Lung (tissue), 12 donors: ENCODE results near the gene ALK. TPM values are rescaled to one million over a fixed set of nuclear protein-coding genes. Genes with fewer than 3 reads are reported as not detected.

Source experiments
- ATAC-seq: fragments of 200-7000 bp; cut with Tn5 transposase; one replicate; pipeline ENCODE4 v1.9.1; 2020; ENCODE audit warnings: moderate number of reproducible peaks; ENCODE audit not compliant: insufficient read depth, low FRiP score
- DNase-seq, 3 donors: peaks; one replicate each; pipeline ENCODE4 v3.0.0-alpha.2; 2013 to 2017
- H3K27ac ChIP-seq, 2 donors: one replicate each; pipeline ENCODE4 v1.5.1; 2013; ENCODE audit warnings: mild to moderate bottlenecking in 2 of 2, moderate library complexity in 2 of 2, control low read depth in 1 of 2, inconsistent platforms in 1 of 2, low read depth in 1 of 2, low read length in 1 of 2
- H3K27me3 ChIP-seq, 3 donors: one replicate each; pipeline ENCODE4 v1.5.1; 2013; ENCODE audit warnings: low read length in 2 of 3; ENCODE audit not compliant: control insufficient read depth in 3 of 3, insufficient read depth in 3 of 3
- H3K36me3 ChIP-seq, 4 donors: one replicate each; pipeline ENCODE4 v1.5.1; 2013; ENCODE audit warnings: low read length in 4 of 4, mild to moderate bottlenecking in 1 of 4, moderate library complexity in 1 of 4; ENCODE audit not compliant: control insufficient read depth in 4 of 4, insufficient read depth in 4 of 4
- H3K4me1 ChIP-seq, 5 donors: one replicate each; pipeline ENCODE4 v1.5.1; 2013; ENCODE audit warnings: low read length in 5 of 5, mild to moderate bottlenecking in 2 of 5, moderate library complexity in 1 of 5; ENCODE audit not compliant: control insufficient read depth in 5 of 5, insufficient read depth in 5 of 5
- H3K4me3 ChIP-seq: one replicate; pipeline ENCODE4 v1.5.1; 2013; ENCODE audit warnings: mild to moderate bottlenecking, control low read depth, moderate library complexity
- H3K9ac ChIP-seq, 2 donors: one replicate each; pipeline ENCODE4 v1.5.1; 2013; ENCODE audit warnings: low read length in 2 of 2, control low read depth in 1 of 2; ENCODE audit not compliant: insufficient read depth in 1 of 2
- H3K9me3 ChIP-seq, 4 donors: one replicate each; pipeline ENCODE4 v1.5.1; 2013; ENCODE audit warnings: low read length in 3 of 4, mild to moderate bottlenecking in 1 of 4, moderate library complexity in 1 of 4; ENCODE audit not compliant: control insufficient read depth in 4 of 4, insufficient read depth in 3 of 4
- WGBS, 2 donors: extraction: QIAGEN DNeasy Blood & Tissue Kit; methylation state at CpG; one replicate each; pipeline ENCODE4 v1.1.7; 2013; 5-methylcytosine and 5-hydroxymethylcytosine counted together
- polyA plus RNA-seq, 2 donors: library from polyadenylated mRNA; stranded (reverse); fragments of 200-250 nt; gene quantifications; one replicate each; pipeline ENCODE4 v1.2.1, GENCODE V29; 2013
- total RNA-seq, 2 donors: library from RNA; depleted of rRNA in 1 of 2; stranded (reverse); fragments of >200 nt in 1 of 2; gene quantifications; one replicate each; pipeline ENCODE4 v1.2.1, GENCODE V29; 2014 to 2021
- TF ChIP-seq, protein P1 (sequence below): IDR thresholded peaks from 2 replicates; pipeline ENCODE4 v1.5.1; 2012; ENCODE audit warnings: mild to moderate bottlenecking; ENCODE audit errors: control extremely low read depth, extremely low read depth
- donor health status: control.
- donor health status: control.
- donor health status: Bipolar disorder and iron deficiency.
- donor health status: healthy.
- donor health status: DM: yes; HTN: yes; CAD: no.

The ALK gene
- total and polyA plus RNA-seq, 4 donors: 0.09 to 0.25 (median 0.10) TPM; not detected in 1

DNA sequence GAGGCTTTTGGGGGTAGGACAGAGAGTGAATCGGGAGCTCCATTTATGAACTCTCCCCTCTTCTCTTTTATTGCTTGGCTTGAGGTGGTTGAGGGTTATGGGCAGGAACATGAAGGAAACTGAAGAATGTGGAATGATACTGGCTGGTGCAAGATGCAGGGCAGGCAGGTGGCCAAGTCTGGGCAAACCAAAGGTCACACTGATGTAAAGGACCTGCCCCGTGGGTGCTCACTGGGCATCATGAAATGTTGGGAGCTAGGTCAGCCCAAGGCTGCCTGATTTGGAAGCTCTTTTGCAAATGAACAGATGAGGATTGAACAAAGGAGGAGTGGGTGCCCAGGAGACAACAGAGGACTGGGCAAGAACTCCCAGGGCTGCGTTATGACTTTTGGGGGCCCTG lies 477.2 kb downstream of the ALK start:
- no peaks in the 10 kb centered on the region for H3K36me3 ChIP-seq
- H3K4me3 ChIP-seq: no peak overlapping the region
- TF ChIP-seq, protein P1, sequence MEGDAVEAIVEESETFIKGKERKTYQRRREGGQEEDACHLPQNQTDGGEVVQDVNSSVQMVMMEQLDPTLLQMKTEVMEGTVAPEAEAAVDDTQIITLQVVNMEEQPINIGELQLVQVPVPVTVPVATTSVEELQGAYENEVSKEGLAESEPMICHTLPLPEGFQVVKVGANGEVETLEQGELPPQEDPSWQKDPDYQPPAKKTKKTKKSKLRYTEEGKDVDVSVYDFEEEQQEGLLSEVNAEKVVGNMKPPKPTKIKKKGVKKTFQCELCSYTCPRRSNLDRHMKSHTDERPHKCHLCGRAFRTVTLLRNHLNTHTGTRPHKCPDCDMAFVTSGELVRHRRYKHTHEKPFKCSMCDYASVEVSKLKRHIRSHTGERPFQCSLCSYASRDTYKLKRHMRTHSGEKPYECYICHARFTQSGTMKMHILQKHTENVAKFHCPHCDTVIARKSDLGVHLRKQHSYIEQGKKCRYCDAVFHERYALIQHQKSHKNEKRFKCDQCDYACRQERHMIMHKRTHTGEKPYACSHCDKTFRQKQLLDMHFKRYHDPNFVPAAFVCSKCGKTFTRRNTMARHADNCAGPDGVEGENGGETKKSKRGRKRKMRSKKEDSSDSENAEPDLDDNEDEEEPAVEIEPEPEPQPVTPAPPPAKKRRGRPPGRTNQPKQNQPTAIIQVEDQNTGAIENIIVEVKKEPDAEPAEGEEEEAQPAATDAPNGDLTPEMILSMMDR: no peak
- ATAC-seq (no peak), DNase-seq (no peak)
- no peak overlapping the region for H3K27ac ChIP-seq
- WGBS, 2 donors: 77 to 78% methylated on average over 3 of the region's 3 CpGs
- no peaks in the 10 kb centered on the region for H3K9me3 ChIP-seq
- H3K4me1 ChIP-seq: peaks cover 0 to 7% (median 0%) of the 10 kb centered on the region in 5 donors
- H3K27me3 ChIP-seq: no peaks in the 10 kb centered on the region
- H3K9ac ChIP-seq: no peak overlapping the region

GRCh38 chr2:29443627-29444026 lies 477.8 kb downstream of the ALK start:
- TF ChIP-seq, protein P1: no peak
- peak in 2 of 3 donors; percentile 6 to 28 for DNase-seq

GRCh38 chr2:29443151-29443550 lies 478.2 kb downstream of the ALK start:
- H3K4me3 ChIP-seq: no peak overlapping the region
- no peaks in the 10 kb centered on the region for H3K36me3 ChIP-seq
- no peaks in the 10 kb centered on the region for H3K27me3 ChIP-seq
- 53% methylated on average over 4 of the region's 4 CpGs for WGBS, 2 donors
- DNase-seq: peak in 2 of 3 donors; percentile 6 to 37
- no peak overlapping the region for H3K9ac ChIP-seq
- no peak for ATAC-seq
- peaks cover 0 to 7% (median 0%) of the 10 kb centered on the region in 5 donors for H3K4me1 ChIP-seq
- no peak overlapping the region for H3K27ac ChIP-seq
- no peaks in the 10 kb centered on the region for H3K9me3 ChIP-seq
- TF ChIP-seq, protein P1: no peak

More at GRCh38 chr2:29443627-29444026, 477.8 kb downstream of the ALK start:
- H3K27me3 ChIP-seq: no peaks in the 10 kb centered on the region
- H3K4me1 ChIP-seq: peaks cover 0 to 7% (median 0%) of the 10 kb centered on the region in 5 donors
- H3K4me3 ChIP-seq: no peak overlapping the region
- WGBS, 2 donors: 15 to 21% methylated on average over 4 of the region's 4 CpGs
- no peaks in the 10 kb centered on the region for H3K9me3 ChIP-seq
- H3K27ac ChIP-seq: no peak overlapping the region
- H3K36me3 ChIP-seq: no peaks in the 10 kb centered on the region
- H3K9ac ChIP-seq: no peak overlapping the region
- ATAC-seq: no peak

GRCh38 chr2:29440921-29441623 lies 480.3 kb downstream of the ALK start:
- H3K9me3 ChIP-seq: no peaks in the 10 kb centered on the region
- DNase-seq: no peak
- no peak overlapping the region for H3K4me3 ChIP-seq
- H3K36me3 ChIP-seq: no peaks in the 10 kb centered on the region
- peaks cover 0 to 7% (median 0%) of the 10 kb centered on the region in 5 donors for H3K4me1 ChIP-seq
- H3K27me3 ChIP-seq: no peaks in the 10 kb centered on the region
- H3K27ac ChIP-seq: no peak overlapping the region
- TF ChIP-seq, protein P1: no peak
- no peak for ATAC-seq
- no peak overlapping the region for H3K9ac ChIP-seq
- 82 to 90% methylated on average over 6 of the region's 6 CpGs for WGBS, 2 donors
